CD4-positive, alpha-beta T cell (primary cell): ENCODE results near the gene WDFY2. TPM values are rescaled to one million over a fixed set of nuclear protein-coding genes. Genes with fewer than 3 reads are reported as not detected.

Experiments used
- ATAC-seq: fragments of 200-7000 bp; cut with Tn5 transposase; one replicate; pipeline ENCODE4 v1.10.0; 2022; ENCODE audit warnings: mild to moderate bottlenecking; ENCODE audit not compliant: poor library complexity
- CTCF ChIA-PET: fragments of 350-600 bp; sonication (Branson Sonifier 250); formaldehyde crosslinking; loops from one replicate; lab custom pipeline; 2021; ENCODE audit warnings: antibody characterized with exemption, inconsistent platforms; lab: Charles Lee
- POLR2A ChIA-PET: fragments of 350-600 bp; sonication (Branson Sonifier 250); formaldehyde crosslinking; loops from one replicate; lab custom pipeline; 2021; ENCODE audit warnings: antibody characterized with exemption, inconsistent platforms; lab: Charles Lee
- DNase-seq, 14 experiments: peaks; one replicate each; pipeline ENCODE4 v3.0.0-alpha.2; 2013 to 2020; ENCODE audit warnings: mixed read lengths in 2 of 14
- H3K27ac ChIP-seq, 2 donors: one replicate each; pipeline versions ENCODE4 v1.5.1 to v1.7.0; 2013; ENCODE audit warnings: low read length in 2 of 2, low read depth in 1 of 2, mild to moderate bottlenecking in 1 of 2
- H3K27me3 ChIP-seq, 2 experiments: 1 replicate in 1 of 2; 2 replicates in 1 of 2; pipeline versions ENCODE4 v1.6.1 to v1.7.0; 2013; ENCODE audit warnings: low read length in 2 of 2, control low read depth in 1 of 2, mild to moderate bottlenecking in 1 of 2, moderate library complexity in 1 of 2; ENCODE audit not compliant: insufficient read depth in 2 of 2, control insufficient read depth in 1 of 2
- H3K36me3 ChIP-seq: one replicate; pipeline ENCODE4 v1.6.1; 2013; ENCODE audit warnings: low read length, control low read depth; ENCODE audit not compliant: insufficient read depth
- H3K4me1 ChIP-seq: one replicate; pipeline ENCODE4 v1.6.1; 2013; ENCODE audit warnings: low read length, control low read depth; ENCODE audit not compliant: insufficient read depth
- H3K4me3 ChIP-seq: one replicate; pipeline ENCODE4 v1.5.1; 2013; ENCODE audit warnings: mild to moderate bottlenecking, low read length, moderate library complexity
- H3K9me3 ChIP-seq, 2 experiments: 1 replicate in 1 of 2; 2 replicates in 1 of 2; pipeline versions ENCODE4 v1.6.1 to v1.7.0; 2013; ENCODE audit warnings: low read length in 2 of 2, mild to moderate bottlenecking in 2 of 2, control low read depth in 1 of 2, moderate library complexity in 1 of 2; ENCODE audit not compliant: control insufficient read depth in 1 of 2, insufficient read depth in 1 of 2
- H3K27ac Mint-ChIP-seq: one replicate; pipeline ENCODE4 v1.8.0; 2020; ENCODE audit warnings: mixed read lengths
- H3K27me3 Mint-ChIP-seq: one replicate; pipeline ENCODE4 v1.8.0; 2021; ENCODE audit warnings: mixed read lengths
- H3K36me3 Mint-ChIP-seq: one replicate; pipeline ENCODE4 v1.8.0; 2021; ENCODE audit warnings: low read depth, mixed read lengths
- H3K4me1 Mint-ChIP-seq: one replicate; pipeline ENCODE4 v1.8.0; 2021; ENCODE audit warnings: low read depth, mixed read lengths
- H3K4me3 Mint-ChIP-seq: one replicate; pipeline ENCODE4 v1.8.0; 2020; ENCODE audit warnings: mild to moderate bottlenecking, mixed read lengths
- H3K9me3 Mint-ChIP-seq: one replicate; pipeline ENCODE4 v1.8.0; 2020; ENCODE audit warnings: mixed read lengths
- intact Hi-C, 2 experiments: fragments of 100-400 bp; cut with DNase I in 1 of 2; cut with micrococcal nuclease in 1 of 2; formaldehyde crosslinking; loops; one replicate each; pipeline versions ENCODE4 v1.15.1 to v1.9.0; 2023 to 2025; cut with DNase I, micrococcal nuclease
- total RNA-seq, 174 experiments: library from RNA in 2 of 174; stranded (reverse) in 2 of 174; gene quantifications; one replicate each; pipeline ENCODE4 v1.2.3 and lab custom pipeline; 2021 to 2026
- TF ChIP-seq, protein P1 (sequence below): fragments of 200-600 bp; IDR thresholded peaks from one replicate; pipeline ENCODE4 v1.8.0; 2022; ENCODE audit warnings: antibody characterized with exemption, mild to moderate bottlenecking

WDFY2 gene
- total RNA-seq, 2 experiments from 2014 or later: 21.4 to 21.9 TPM

DNA sequence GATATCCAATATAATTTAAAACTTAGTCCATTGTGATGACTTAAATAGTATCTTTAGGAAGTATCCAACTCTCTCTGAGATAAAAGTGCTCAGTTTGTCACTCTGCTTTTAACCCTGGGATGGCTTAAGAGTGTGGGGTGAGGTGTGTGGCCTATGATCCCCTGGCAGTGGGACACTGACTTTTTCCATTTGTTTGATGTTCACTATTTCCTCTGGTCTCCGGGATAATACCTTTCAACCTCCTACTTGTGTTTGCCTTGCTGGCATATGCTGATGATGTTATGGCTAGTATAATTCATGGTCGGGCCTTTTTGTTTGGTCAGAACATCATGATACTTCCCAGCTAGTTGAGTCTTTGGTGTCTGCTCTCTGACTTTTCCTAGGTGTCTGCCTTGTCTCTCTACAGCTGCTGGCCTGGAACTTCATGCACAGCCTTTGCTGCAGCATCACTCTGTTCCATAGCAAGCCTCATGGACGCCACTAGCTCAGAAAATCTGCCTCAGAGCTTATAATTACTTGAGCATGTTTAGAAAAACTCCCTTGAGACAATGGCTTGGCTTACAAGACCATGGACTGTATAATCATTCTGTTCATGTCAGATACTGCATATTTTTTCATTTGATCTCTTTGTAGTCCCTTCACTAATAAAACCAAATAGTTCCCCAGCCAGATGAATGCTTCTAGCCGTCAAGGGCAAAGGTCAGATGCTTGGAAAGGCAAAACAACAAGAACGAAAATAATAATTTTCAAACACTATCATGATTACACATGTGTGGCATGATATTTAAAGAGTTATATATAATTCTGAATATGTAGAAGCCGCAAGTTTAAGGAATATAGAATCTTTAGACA lies 75.2 kb downstream of the WDFY2 start:
- POLR2A ChIA-PET: no interaction called here
- peaks cover 62% of the 10 kb centered on the region for H3K36me3 Mint-ChIP-seq
- H3K27me3 Mint-ChIP-seq: no peaks in the 10 kb centered on the region
- intact Hi-C loops: no loop called here
- no peak overlapping the region for H3K27ac Mint-ChIP-seq
- TF ChIP-seq, protein P1, sequence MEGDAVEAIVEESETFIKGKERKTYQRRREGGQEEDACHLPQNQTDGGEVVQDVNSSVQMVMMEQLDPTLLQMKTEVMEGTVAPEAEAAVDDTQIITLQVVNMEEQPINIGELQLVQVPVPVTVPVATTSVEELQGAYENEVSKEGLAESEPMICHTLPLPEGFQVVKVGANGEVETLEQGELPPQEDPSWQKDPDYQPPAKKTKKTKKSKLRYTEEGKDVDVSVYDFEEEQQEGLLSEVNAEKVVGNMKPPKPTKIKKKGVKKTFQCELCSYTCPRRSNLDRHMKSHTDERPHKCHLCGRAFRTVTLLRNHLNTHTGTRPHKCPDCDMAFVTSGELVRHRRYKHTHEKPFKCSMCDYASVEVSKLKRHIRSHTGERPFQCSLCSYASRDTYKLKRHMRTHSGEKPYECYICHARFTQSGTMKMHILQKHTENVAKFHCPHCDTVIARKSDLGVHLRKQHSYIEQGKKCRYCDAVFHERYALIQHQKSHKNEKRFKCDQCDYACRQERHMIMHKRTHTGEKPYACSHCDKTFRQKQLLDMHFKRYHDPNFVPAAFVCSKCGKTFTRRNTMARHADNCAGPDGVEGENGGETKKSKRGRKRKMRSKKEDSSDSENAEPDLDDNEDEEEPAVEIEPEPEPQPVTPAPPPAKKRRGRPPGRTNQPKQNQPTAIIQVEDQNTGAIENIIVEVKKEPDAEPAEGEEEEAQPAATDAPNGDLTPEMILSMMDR: no peak
- peaks cover 7% of the 10 kb centered on the region for H3K9me3 Mint-ChIP-seq
- CTCF ChIA-PET: no interaction called here
- no peak overlapping the region for H3K4me3 ChIP-seq
- peaks cover 30% of the 10 kb centered on the region for H3K4me1 Mint-ChIP-seq
- H3K27me3 ChIP-seq: no peaks in the 10 kb centered on the region
- no peak overlapping the region for H3K27ac ChIP-seq
- H3K36me3 ChIP-seq: no peaks in the 10 kb centered on the region
- peaks cover 0 to 15% of the 10 kb centered on the region in 2 experiments for H3K9me3 ChIP-seq
- H3K4me1 ChIP-seq: no peaks in the 10 kb centered on the region
- ATAC-seq (no peak), DNase-seq (no peak)
- H3K4me3 Mint-ChIP-seq: no peak overlapping the region

DNA sequence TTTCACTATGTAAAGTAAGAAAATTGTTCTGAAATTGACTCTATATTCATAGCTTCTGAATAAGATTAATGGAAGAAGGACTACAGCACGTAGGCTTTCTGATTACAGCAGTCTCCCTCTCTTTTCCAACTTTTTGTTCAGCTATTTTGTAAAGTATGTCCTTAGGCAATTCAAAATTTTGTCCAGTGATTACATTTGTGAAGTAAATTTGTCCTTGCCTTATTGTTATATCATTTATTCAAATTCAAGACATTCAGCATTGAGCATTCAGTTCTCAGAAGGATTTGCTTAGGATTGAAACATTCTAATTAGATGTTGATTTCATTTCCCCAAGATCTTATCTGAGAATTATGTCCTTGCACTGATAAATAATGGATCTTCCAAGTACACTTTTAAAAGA lies 76.6 kb downstream of the WDFY2 start:
- no peak overlapping the region for H3K4me3 Mint-ChIP-seq
- no peak overlapping the region for H3K27ac ChIP-seq
- DNase-seq: no peak
- H3K36me3 ChIP-seq: no peaks in the 10 kb centered on the region
- peaks cover 35% of the 10 kb centered on the region for H3K4me1 Mint-ChIP-seq
- ATAC-seq: no peak
- ChIA-PET CTCF (no interaction called here), POLR2A (no interaction called here)
- H3K27ac Mint-ChIP-seq: no peak overlapping the region
- H3K27me3 ChIP-seq: no peaks in the 10 kb centered on the region
- peaks cover 56% of the 10 kb centered on the region for H3K36me3 Mint-ChIP-seq
- peaks cover 0 to 15% of the 10 kb centered on the region in 2 experiments for H3K9me3 ChIP-seq
- no peaks in the 10 kb centered on the region for H3K27me3 Mint-ChIP-seq
- no peak overlapping the region for H3K4me3 ChIP-seq
- H3K9me3 Mint-ChIP-seq: peaks cover 3% of the 10 kb centered on the region
- TF ChIP-seq, protein P1: no peak
- H3K4me1 ChIP-seq: no peaks in the 10 kb centered on the region
- intact Hi-C loops: no loop called here

DNA sequence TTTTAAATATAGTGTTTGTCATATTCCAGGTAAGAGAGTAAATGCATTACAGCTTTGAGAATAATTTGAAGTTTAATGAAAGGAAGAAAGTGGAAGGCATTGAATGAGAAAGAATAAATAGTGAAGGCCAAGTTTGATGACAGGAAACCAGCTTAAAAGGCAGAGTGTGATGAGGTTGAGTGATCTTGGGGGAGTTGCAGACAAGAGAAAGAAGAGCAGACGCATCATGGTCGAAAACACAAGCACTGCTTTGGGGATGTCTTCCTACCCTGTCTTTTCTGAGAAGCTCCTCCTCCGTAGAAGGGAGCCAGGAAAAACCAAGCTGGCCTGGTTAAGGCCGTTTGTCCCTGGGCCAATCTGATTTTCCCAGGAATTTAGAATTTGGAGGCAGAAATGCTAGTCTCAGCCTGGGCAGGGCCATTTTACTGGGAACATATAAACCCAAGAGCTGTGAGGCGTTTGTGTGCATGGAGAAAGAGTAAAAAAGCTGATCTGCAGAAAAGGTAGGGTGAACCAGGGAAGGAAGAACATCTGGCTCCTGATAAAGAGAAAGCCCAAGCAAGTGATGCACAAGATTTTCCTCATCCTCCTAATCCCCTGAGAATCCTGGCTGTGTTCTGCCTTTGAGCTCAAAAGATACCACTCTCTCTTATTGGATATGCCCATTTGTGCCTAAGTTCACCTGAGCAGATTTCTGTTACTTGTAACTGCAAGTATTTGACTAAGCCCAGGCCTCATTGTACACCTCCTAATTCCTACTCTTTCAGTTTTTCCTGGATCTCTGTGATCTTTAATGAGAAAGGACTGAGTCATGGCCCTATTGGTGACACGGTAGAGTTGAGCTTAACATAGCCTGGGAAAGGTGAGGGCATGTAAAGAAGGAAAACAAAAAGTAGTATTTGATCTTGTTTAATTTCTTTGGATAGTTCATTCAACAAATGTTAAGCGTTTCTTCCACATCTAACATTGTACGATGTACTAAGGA lies 80.0 kb downstream of the WDFY2 start:
- POLR2A ChIA-PET: interaction anchor here (1.0 to 1.2 kb wide), 2 partner anchors 19 to 133 kb away, joined by 3 to 5 read pairs; no protein-coding TSS in a partner anchor
- TF ChIP-seq, protein P1: no peak
- CTCF ChIA-PET: no interaction called here
- no peaks in the 10 kb centered on the region for H3K9me3 Mint-ChIP-seq
- Histone ChIP-seq H3K4me1 (no peaks in the 10 kb centered on the region), H3K27ac (no peak overlapping the region), H3K9me3 (no peaks in the 10 kb centered on the region), H3K4me3 (no peak overlapping the region), H3K27me3 (no peaks in the 10 kb centered on the region), H3K36me3 (no peaks in the 10 kb centered on the region)
- H3K27me3 Mint-ChIP-seq: no peaks in the 10 kb centered on the region
- H3K4me3 Mint-ChIP-seq: no peak overlapping the region
- DNase-seq (no peak), ATAC-seq (no peak)
- intact Hi-C loops: no loop called here
- peaks cover 30% of the 10 kb centered on the region for H3K36me3 Mint-ChIP-seq
- peaks cover 46% of the 10 kb centered on the region for H3K4me1 Mint-ChIP-seq
- H3K27ac Mint-ChIP-seq: peak overlapping the region; percentile 3
